ENCODE data around the gene GJB5.

GRCh38 chr1:34711485-34711884 lies 43.4 kb upstream of the GJB5 start:
- TF ChIP-seq CTCF (IDR thresholded peaks at IDR 0.05; ENCODE audit: insufficient read depth, low read length, poor library complexity, severe bottlenecking): no peak
- TF ChIP-seq EZH2phosphoT487 (conservative IDR thresholded peaks at IDR 0.05; ENCODE audit: low read length): no peak
